Left ventricle myocardium inferior (tissue), 1 donor: ENCODE results near the gene USH2A. TPM values are rescaled to one million over a fixed set of nuclear protein-coding genes. Genes with fewer than 3 reads are reported as not detected.

Experiments used
- DNase-seq: peaks from one replicate; pipeline ENCODE4 v3.0.0-alpha.2; 2020
- H3K27ac ChIP-seq: fragments of 200-600 bp; replicated peaks from 2 replicates; pipeline ENCODE4 v1.8.0; 2021
- H3K27me3 ChIP-seq: fragments of 200-600 bp; 2 replicates; pipeline ENCODE4 v1.8.0; 2021; ENCODE audit warnings: low read depth
- H3K36me3 ChIP-seq: fragments of 200-600 bp; 2 replicates; pipeline ENCODE4 v1.8.0; 2021
- H3K4me1 ChIP-seq: fragments of 200-600 bp; 2 replicates; pipeline ENCODE4 v1.8.0; 2021
- H3K4me3 ChIP-seq: fragments of 200-600 bp; 2 replicates; pipeline ENCODE4 v1.8.0; 2021; ENCODE audit warnings: mild to moderate bottlenecking, moderate library complexity
- H3K9me3 ChIP-seq: fragments of 200-600 bp; replicated peaks from 2 replicates; pipeline ENCODE4 v1.8.0; 2021
- CTCF ChIP-seq: fragments of 200-600 bp; IDR thresholded peaks from 2 replicates; pipeline ENCODE4 v1.8.0; 2021; ENCODE audit warnings: antibody characterized with exemption, mild to moderate bottlenecking, borderline replicate concordance
- intact Hi-C: fragments of 100-400 bp; cut with micrococcal nuclease; formaldehyde crosslinking; loops from one replicate; pipeline ENCODE4 v1.11.0; 2022
- long read RNA-seq: library from polyadenylated mRNA; unstranded; transcript quantifications from one replicate; pipeline ENCODE4 v2.0.0, GENCODE V29; 2021
- total RNA-seq: library from RNA; stranded (reverse); fragmentation: NEBNext Ultra II Directional; extraction: Animal tissue kit (Norgen Biotek cat#: 25700); gene quantifications from one replicate; pipeline ENCODE4 v1.2.1, GENCODE V29; 2021
- donor health status: DM: no; HTN: yes; CAD: no; lungs with severe emphysema.

The USH2A gene, protein sequence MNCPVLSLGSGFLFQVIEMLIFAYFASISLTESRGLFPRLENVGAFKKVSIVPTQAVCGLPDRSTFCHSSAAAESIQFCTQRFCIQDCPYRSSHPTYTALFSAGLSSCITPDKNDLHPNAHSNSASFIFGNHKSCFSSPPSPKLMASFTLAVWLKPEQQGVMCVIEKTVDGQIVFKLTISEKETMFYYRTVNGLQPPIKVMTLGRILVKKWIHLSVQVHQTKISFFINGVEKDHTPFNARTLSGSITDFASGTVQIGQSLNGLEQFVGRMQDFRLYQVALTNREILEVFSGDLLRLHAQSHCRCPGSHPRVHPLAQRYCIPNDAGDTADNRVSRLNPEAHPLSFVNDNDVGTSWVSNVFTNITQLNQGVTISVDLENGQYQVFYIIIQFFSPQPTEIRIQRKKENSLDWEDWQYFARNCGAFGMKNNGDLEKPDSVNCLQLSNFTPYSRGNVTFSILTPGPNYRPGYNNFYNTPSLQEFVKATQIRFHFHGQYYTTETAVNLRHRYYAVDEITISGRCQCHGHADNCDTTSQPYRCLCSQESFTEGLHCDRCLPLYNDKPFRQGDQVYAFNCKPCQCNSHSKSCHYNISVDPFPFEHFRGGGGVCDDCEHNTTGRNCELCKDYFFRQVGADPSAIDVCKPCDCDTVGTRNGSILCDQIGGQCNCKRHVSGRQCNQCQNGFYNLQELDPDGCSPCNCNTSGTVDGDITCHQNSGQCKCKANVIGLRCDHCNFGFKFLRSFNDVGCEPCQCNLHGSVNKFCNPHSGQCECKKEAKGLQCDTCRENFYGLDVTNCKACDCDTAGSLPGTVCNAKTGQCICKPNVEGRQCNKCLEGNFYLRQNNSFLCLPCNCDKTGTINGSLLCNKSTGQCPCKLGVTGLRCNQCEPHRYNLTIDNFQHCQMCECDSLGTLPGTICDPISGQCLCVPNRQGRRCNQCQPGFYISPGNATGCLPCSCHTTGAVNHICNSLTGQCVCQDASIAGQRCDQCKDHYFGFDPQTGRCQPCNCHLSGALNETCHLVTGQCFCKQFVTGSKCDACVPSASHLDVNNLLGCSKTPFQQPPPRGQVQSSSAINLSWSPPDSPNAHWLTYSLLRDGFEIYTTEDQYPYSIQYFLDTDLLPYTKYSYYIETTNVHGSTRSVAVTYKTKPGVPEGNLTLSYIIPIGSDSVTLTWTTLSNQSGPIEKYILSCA (N-terminal part only)
- 3.6 TPM for total RNA-seq
- long read RNA-seq: 0 reads

GRCh38 chr1:216422821-216423520 is at the start of gene USH2A:
USH2A (minus strand) TSS chr1:216423448; CDS start chr1:216422336, 1,112 bp downstream.
- H3K36me3 ChIP-seq: no peaks in the 10 kb centered on the region
- DNase-seq: no peak
- intact Hi-C loops: no loop called here
- no peak within 1 kb of the TSS for H3K4me3 ChIP-seq
- H3K27me3 ChIP-seq: no peaks in the 10 kb centered on the region
- H3K9me3 ChIP-seq: no peaks in the 10 kb centered on the region
- no peak for TF ChIP-seq CTCF
- no peaks in the 10 kb centered on the region for H3K4me1 ChIP-seq
- H3K27ac ChIP-seq: no peak within 1 kb of the TSS

- H3K36me3 ChIP-seq: no peaks in the 10 kb centered on the region
- DNase-seq: no peak
- H3K4me3 ChIP-seq: no peak overlapping the region
- no peaks in the 10 kb centered on the region for H3K9me3 ChIP-seq
- H3K4me1 ChIP-seq: no peaks in the 10 kb centered on the region
- no peak overlapping the region for H3K27ac ChIP-seq
- H3K27me3 ChIP-seq: no peaks in the 10 kb centered on the region
- intact Hi-C loops: no loop called here
- TF ChIP-seq CTCF: no peak
Measured at GRCh38 chr1:216466162-216466801, 43.0 kb upstream of the USH2A start.

GRCh38 chr1:216464489-216464888 is 41.2 kb upstream of the USH2A start:
- H3K36me3 ChIP-seq: no peaks in the 10 kb centered on the region
- DNase-seq: no peak
- no peaks in the 10 kb centered on the region for H3K4me1 ChIP-seq
- no peak for TF ChIP-seq CTCF
- H3K27me3 ChIP-seq: no peaks in the 10 kb centered on the region
- H3K27ac ChIP-seq: no peak overlapping the region
- H3K9me3 ChIP-seq: no peaks in the 10 kb centered on the region
- intact Hi-C loops: no loop called here
- no peak overlapping the region for H3K4me3 ChIP-seq

GRCh38 chr1:216462066-216462775 is 39.0 kb upstream of the USH2A start:
- H3K27ac ChIP-seq: no peak overlapping the region
- H3K36me3 ChIP-seq: no peaks in the 10 kb centered on the region
- no peaks in the 10 kb centered on the region for H3K9me3 ChIP-seq
- no peaks in the 10 kb centered on the region for H3K4me1 ChIP-seq
- no peaks in the 10 kb centered on the region for H3K27me3 ChIP-seq
- H3K4me3 ChIP-seq: no peak overlapping the region
- intact Hi-C loops: no loop called here
- TF ChIP-seq CTCF: no peak
- no peak for DNase-seq
